H9 (cell line): ENCODE measurements around the gene ENPP4. TPM values are rescaled to one million over a fixed set of nuclear protein-coding genes. Genes with fewer than 3 reads are reported as not detected.

ENCODE experiments used
- DNase-seq: peaks from one replicate; pipeline ENCODE4 v3.0.0-alpha.2; 2017
- H2AFZ ChIP-seq: one replicate; pipeline ENCODE4 v1.6.1; 2013; ENCODE audit warnings: mild to moderate bottlenecking, low read length, control low read depth, moderate library complexity
- H2AK5ac ChIP-seq: 2 replicates; pipeline ENCODE4 v1.6.1; 2013; ENCODE audit warnings: low read length, control low read depth, mixed read lengths; ENCODE audit not compliant: insufficient read length
- H2BK120ac ChIP-seq: one replicate; pipeline ENCODE4 v1.6.1; 2013; ENCODE audit warnings: low read depth, mild to moderate bottlenecking, low read length, control low read depth, inconsistent platforms; ENCODE audit not compliant: poor library complexity, severe bottlenecking
- H2BK12ac ChIP-seq: 2 replicates; pipeline ENCODE4 v1.6.1; 2013; ENCODE audit warnings: low read length, control low read depth, mixed read lengths, low read depth; ENCODE audit not compliant: insufficient read length
- H2BK15ac ChIP-seq: 2 replicates; pipeline ENCODE4 v1.6.1; 2013; ENCODE audit warnings: low read depth, low read length, control low read depth
- H2BK20ac ChIP-seq: one replicate; pipeline ENCODE4 v1.6.1; 2013; ENCODE audit warnings: low read depth, mild to moderate bottlenecking, low read length, control low read depth, inconsistent platforms; ENCODE audit not compliant: poor library complexity, severe bottlenecking
- H2BK5ac ChIP-seq: 2 replicates; pipeline ENCODE4 v1.6.1; 2013; ENCODE audit warnings: low read length, control low read depth, mixed read lengths; ENCODE audit not compliant: insufficient read length
- H3K14ac ChIP-seq: 2 replicates; pipeline ENCODE4 v1.6.1; 2013; ENCODE audit warnings: low read length, control low read depth; ENCODE audit not compliant: insufficient read depth
- H3K18ac ChIP-seq: 2 replicates; pipeline ENCODE4 v1.6.1; 2013; ENCODE audit warnings: low read depth, mild to moderate bottlenecking, mixed read lengths, low read length, control low read depth; ENCODE audit not compliant: insufficient read length
- H3K23ac ChIP-seq: 2 replicates; pipeline ENCODE4 v1.6.1; 2013; ENCODE audit warnings: low read length, control low read depth, mixed read lengths, low read depth; ENCODE audit not compliant: insufficient read length
- H3K23me2 ChIP-seq: 2 replicates; pipeline ENCODE4 v1.6.1; 2013; ENCODE audit warnings: low read depth, mild to moderate bottlenecking, mixed read lengths, low read length, control low read depth; ENCODE audit not compliant: insufficient read length, poor library complexity, severe bottlenecking
- H3K27ac ChIP-seq: 2 replicates; pipeline ENCODE4 v1.5.1; 2013; ENCODE audit warnings: low read length, control low read depth, mixed read lengths, low read depth; ENCODE audit not compliant: insufficient read length
- H3K27me3 ChIP-seq: 2 replicates; pipeline ENCODE4 v1.6.1; 2013; ENCODE audit warnings: low read length, control low read depth, inconsistent platforms; ENCODE audit not compliant: insufficient read depth
- H3K4ac ChIP-seq: 2 replicates; pipeline ENCODE4 v1.6.1; 2013; ENCODE audit warnings: low read depth, mild to moderate bottlenecking, control low read depth, inconsistent platforms, low read length, moderate library complexity
- H3K4me1 ChIP-seq: 2 replicates; pipeline ENCODE4 v1.6.1; 2013; ENCODE audit warnings: low read length, control low read depth, inconsistent platforms; ENCODE audit not compliant: insufficient read depth
- H3K4me2 ChIP-seq: 2 replicates; pipeline ENCODE4 v1.6.1; 2013; ENCODE audit warnings: low read length, control low read depth, mixed read lengths; ENCODE audit not compliant: insufficient read length, insufficient read depth
- H3K56ac ChIP-seq: 2 replicates; pipeline ENCODE4 v1.6.1; 2013; ENCODE audit warnings: low read depth, mild to moderate bottlenecking, mixed read lengths, low read length, control low read depth; ENCODE audit not compliant: insufficient read length
- H3K79me1 ChIP-seq: 2 replicates; pipeline ENCODE4 v1.6.1; 2013; ENCODE audit warnings: low read depth, mild to moderate bottlenecking, moderate library complexity, low read length, control low read depth, inconsistent platforms; ENCODE audit not compliant: insufficient read depth, poor library complexity, severe bottlenecking
- H3K79me2 ChIP-seq: 2 replicates; pipeline ENCODE4 v1.6.1; 2013; ENCODE audit warnings: low read length, control low read depth, inconsistent platforms; ENCODE audit not compliant: insufficient read depth
- H3K9ac ChIP-seq: 2 replicates; pipeline ENCODE4 v1.6.1; 2013; ENCODE audit warnings: low read length, control low read depth, mixed read lengths; ENCODE audit not compliant: insufficient read length; ENCODE audit errors: extremely low read depth
- H3K9me3 ChIP-seq: one replicate; pipeline ENCODE4 v1.6.1; 2013; ENCODE audit warnings: low read depth, low read length, inconsistent platforms; ENCODE audit not compliant: control insufficient read depth
- H3T11ph ChIP-seq: one replicate; pipeline ENCODE4 v1.6.1; 2013; ENCODE audit warnings: mild to moderate bottlenecking, low read length, control low read depth, inconsistent platforms
- H4K20me1 ChIP-seq: one replicate; pipeline ENCODE4 v1.6.1; 2013; ENCODE audit not compliant: control insufficient read depth, insufficient read length, insufficient read depth
- H4K5ac ChIP-seq: 2 replicates; pipeline ENCODE4 v1.6.1; 2013; ENCODE audit warnings: low read depth, mild to moderate bottlenecking, mixed read lengths, low read length, control low read depth; ENCODE audit not compliant: insufficient read length
- H4K8ac ChIP-seq: replicated peaks from 2 replicates; pipeline ENCODE4 v1.6.1; 2013; ENCODE audit warnings: low read length, control low read depth, mixed read lengths, low read depth; ENCODE audit not compliant: insufficient read length
- H4K91ac ChIP-seq: 2 replicates; pipeline ENCODE4 v1.6.1; 2013; ENCODE audit warnings: low read depth, mild to moderate bottlenecking, moderate library complexity, mixed read lengths, low read length, control low read depth; ENCODE audit not compliant: insufficient read length
- H3K27ac Mint-ChIP-seq, 3 experiments: 2 replicates in 2 of 3; 3 replicates in 1 of 3; pipeline ENCODE4 v1.8.0; 2020 to 2021; ENCODE audit warnings: mixed read lengths in 3 of 3, mild to moderate bottlenecking in 1 of 3, moderate library complexity in 1 of 3
- H3K27me3 Mint-ChIP-seq: 2 replicates; pipeline ENCODE4 v1.8.0; 2021; ENCODE audit warnings: low read depth, mild to moderate bottlenecking, moderate library complexity, mixed read lengths
- H3K36me3 Mint-ChIP-seq, 3 experiments: 2 replicates in 2 of 3; 3 replicates in 1 of 3; pipeline ENCODE4 v1.8.0; 2020 to 2021; ENCODE audit warnings: low read depth in 3 of 3, mixed read lengths in 3 of 3; ENCODE audit not compliant: insufficient read depth in 1 of 3
- H3K4me1 Mint-ChIP-seq, 2 experiments: 2 replicates each; pipeline ENCODE4 v1.8.0; 2020; ENCODE audit warnings: mixed read lengths in 2 of 2
- H3K4me3 Mint-ChIP-seq, 2 experiments: 2 replicates in 1 of 2; 3 replicates in 1 of 2; pipeline ENCODE4 v1.8.0; 2020 to 2021; ENCODE audit warnings: mild to moderate bottlenecking in 2 of 2, mixed read lengths in 2 of 2, moderate library complexity in 1 of 2
- H3K9me3 Mint-ChIP-seq, 2 experiments: 2 replicates in 1 of 2; 3 replicates in 1 of 2; pipeline ENCODE4 v1.8.0; 2020; ENCODE audit warnings: mild to moderate bottlenecking in 2 of 2, mixed read lengths in 2 of 2, moderate library complexity in 1 of 2
- CTCF ChIP-seq: fragments of 200-600 bp; sonication (generic); conservative IDR thresholded peaks from 3 replicates; pipeline ENCODE4 v1.8.0; 2021; ENCODE audit warnings: antibody characterized with exemption, mild to moderate bottlenecking
- WGBS: extraction: QIAGEN DNeasy Blood & Tissue Kit; methylation state at CpG from one replicate; pipeline ENCODE4 v1.1.7; 2013; ENCODE audit warnings: missing lambda C conversion rate, low lambda C conversion rate, mixed read lengths; ENCODE audit not compliant: insufficient read length; ENCODE audit errors: extremely low coverage; 5-methylcytosine and 5-hydroxymethylcytosine counted together
- total RNA-seq: library from RNA; stranded (reverse); gene quantifications from 2 replicates; pipeline ENCODE4 v1.2.1, GENCODE V29; 2021

Gene ENPP4
- total RNA-seq, 1 experiment from 2014 or later = 3.2 TPM

- DNase-seq = no peak
- Histone ChIP-seq H3K4me1 (no peaks in the 10 kb centered on the region), H2BK120ac (no peak overlapping the region), H3K4me2 (no peak overlapping the region), H4K20me1 (no peaks in the 10 kb centered on the region), H2BK5ac (no peak overlapping the region), H4K5ac (no peak overlapping the region), H3T11ph (no peak overlapping the region), H4K91ac (no peak overlapping the region), H3K56ac (no peak overlapping the region), H3K9ac (no peak overlapping the region), H3K27me3 (no peaks in the 10 kb centered on the region), H3K79me2 (no peaks in the 10 kb centered on the region), H2AK5ac (no peak overlapping the region), H2BK20ac (no peak overlapping the region), H3K27ac (no peak overlapping the region), H3K18ac (no peak overlapping the region), H3K23ac (no peak overlapping the region), H3K79me1 (no peaks in the 10 kb centered on the region), H2BK12ac (no peak overlapping the region), H2BK15ac (no peak overlapping the region), H4K8ac (no peak overlapping the region), H3K9me3 (no peaks in the 10 kb centered on the region), H3K14ac (no peak overlapping the region), H3K4ac (no peak overlapping the region), H2AFZ (no peak overlapping the region), H3K23me2 (no peaks in the 10 kb centered on the region)
- WGBS = no CpG with 5 or more reads among the region's 3 CpGs
- peaks cover 2 to 12% of the 10 kb centered on the region in 2 experiments; a peak in 3 of 4 replicates for H3K4me1 Mint-ChIP-seq
- peaks cover 0 to 16% (median 3%) of the 10 kb centered on the region in 3 experiments; a peak in 5 of 7 replicates for H3K36me3 Mint-ChIP-seq
- no peak overlapping the region for H3K27ac Mint-ChIP-seq
- no peak for TF ChIP-seq CTCF
- peaks cover 11 to 15% of the 10 kb centered on the region in 2 experiments for H3K9me3 Mint-ChIP-seq
- H3K4me3 Mint-ChIP-seq = no peak overlapping the region
- H3K27me3 Mint-ChIP-seq = no peaks in the 10 kb centered on the region
These were observed 25.6 kb upstream of the ENPP4 start for GRCh38 chr6:46104209-46104608.
